Esophagus squamous epithelium (tissue), 5 donors: Measurements from ENCODE around the gene EPHA8. TPM values are rescaled to one million over a fixed set of nuclear protein-coding genes. Genes with fewer than 3 reads are reported as not detected.
A peak's percentile ranks its signal among the peaks of the same experiment; 100 is the strongest.

Source experiments
- DNase-seq: peaks from one replicate; lab custom pipeline; 2025; lab: John Stamatoyannopoulos, UW
- H3K27ac ChIP-seq, 4 donors: fragments of 200-600 bp; sonication (generic); one replicate each; pipeline ENCODE4 v1.5.1; 2016 to 2019; ENCODE audit warnings: mild to moderate bottlenecking in 1 of 4
- H3K27me3 ChIP-seq, 4 donors: fragments of 200-600 bp; sonication (generic); 1 replicate in 3 of 4; 2 replicates in 1 of 4; pipeline versions ENCODE4 v1.5.1 to v1.6.0; 2017 to 2021; ENCODE audit warnings: antibody characterized with exemption in 1 of 4
- H3K36me3 ChIP-seq, 3 donors: fragments of 200-600 bp; sonication (generic); one replicate each; pipeline ENCODE4 v1.5.1; 2016 to 2019
- H3K4me1 ChIP-seq, 3 donors: fragments of 200-600 bp; sonication (generic); one replicate each; pipeline ENCODE4 v1.5.1; 2017 to 2019
- H3K4me3 ChIP-seq, 4 donors: fragments of 200-600 bp; sonication (generic); 1 replicate in 3 of 4; 2 replicates in 1 of 4; pipeline ENCODE4 v1.5.1; 2016 to 2019; ENCODE audit warnings: mild to moderate bottlenecking in 2 of 4, moderate library complexity in 1 of 4
- H3K9me3 ChIP-seq, 3 donors: fragments of 200-600 bp; sonication (generic); one replicate each; pipeline ENCODE4 v1.5.1; 2016 to 2019
- CTCF ChIP-seq, 6 experiments: fragments of 450-650 bp in 4 of 6; fragments of 200-600 bp in 2 of 6; sonication (generic) in 2 of 6; IDR thresholded peaks; one replicate each; pipeline ENCODE4 v1.5.1; 2016 to 2019; ENCODE audit warnings: antibody characterized with exemption in 6 of 6, mild to moderate bottlenecking in 4 of 6, moderate library complexity in 4 of 6
- POLR2A ChIP-seq, 4 donors: fragments of 450-650 bp; IDR thresholded peaks; one replicate each; pipeline ENCODE4 v1.6.1; 2017; ENCODE audit warnings: antibody characterized with exemption in 4 of 4, mild to moderate bottlenecking in 4 of 4, moderate library complexity in 3 of 4
- WGBS, 2 donors: methylation state at CpG; one replicate each; pipeline ENCODE4 v1.1.5; 2018; 5-methylcytosine and 5-hydroxymethylcytosine counted together
- intact Hi-C: fragments of 100-400 bp; cut with DNase I; formaldehyde crosslinking; loops from one replicate; pipeline ENCODE4 v1.15.0; 2022
- total RNA-seq, 4 donors: library from RNA; depleted of rRNA; stranded (reverse); fragments of >200 nt; gene quantifications; one replicate each; pipeline ENCODE4 v1.1.0, GENCODE V29; 2016
- donor health status: DM: yes; HTN: yes; CAD: no.

Gene EPHA8
- total RNA-seq, 4 donors from 2014 or later: 0.19 to 0.44 TPM; not detected in 2

GRCh38 chr1:22557341-22557950 is 5.8 kb upstream of the EPHA8 start:
- H3K27ac ChIP-seq: peak overlapping the region in 2 of 4 donors; percentile 21 to 25
- no peak for DNase-seq
- intact Hi-C loops: no loop called here
- H3K9me3 ChIP-seq: no peaks in the 10 kb centered on the region
- WGBS, 2 donors: 12 to 15% methylated on average over 5 of the region's 5 CpGs
- H3K4me1 ChIP-seq: peaks cover 3 to 32% (median 9%) of the 10 kb centered on the region in 3 donors
- TF ChIP-seq CTCF (IDR thresholded peaks at IDR 0.05) (no peak), POLR2A (IDR thresholded peaks at IDR 0.05) (no peak)
- H3K4me3 ChIP-seq: no peak overlapping the region
- peaks cover 0 to 96% (median under 1%) of the 10 kb centered on the region in 4 donors for H3K27me3 ChIP-seq
- H3K36me3 ChIP-seq: no peaks in the 10 kb centered on the region

GRCh38 chr1:22563671-22564602 is 648 bp downstream of the EPHA8 start:
- intact Hi-C loops: no loop called here
- Histone ChIP-seq H3K4me1 (peaks cover 0 to 5% (median 0%) of the 10 kb centered on the region in 3 donors), H3K4me3 (peak overlapping the region in 1 of 4 donors; percentile 38), H3K27ac (no peak overlapping the region), H3K9me3 (no peaks in the 10 kb centered on the region), H3K27me3 (peaks cover 0 to 99% (median 9%) of the 10 kb centered on the region in 4 donors), H3K36me3 (no peaks in the 10 kb centered on the region)
- WGBS, 2 donors: 13 to 19% methylated on average over 19 to 21 of the region's 57 CpGs
- DNase-seq: no peak
- no peak for TF ChIP-seq POLR2A (IDR thresholded peaks at IDR 0.05)
- no peak for TF ChIP-seq CTCF (IDR thresholded peaks at IDR 0.05)

- H3K4me3 ChIP-seq: no peak overlapping the region
- peaks cover 0 to 5% (median 0%) of the 10 kb centered on the region in 3 donors for H3K4me1 ChIP-seq
- TF ChIP-seq POLR2A (IDR thresholded peaks at IDR 0.05) (no peak), CTCF (IDR thresholded peaks at IDR 0.05) (no peak)
- 70 to 85% methylated on average over 4 to 12 of the region's 14 CpGs for WGBS, 2 donors
- no peaks in the 10 kb centered on the region for H3K36me3 ChIP-seq
- H3K27me3 ChIP-seq: peaks cover 0 to 97% (median 9%) of the 10 kb centered on the region in 4 donors
- H3K27ac ChIP-seq: no peak overlapping the region
- intact Hi-C loops: no loop called here
- H3K9me3 ChIP-seq: no peaks in the 10 kb centered on the region
- DNase-seq: no peak
Observed at GRCh38 chr1:22566161-22566560, 2.9 kb downstream of the EPHA8 start.

GRCh38 chr1:22567197-22567596 is 3.9 kb downstream of the EPHA8 start:
- Histone ChIP-seq H3K27me3 (peaks cover 0 to 97% (median 9%) of the 10 kb centered on the region in 4 donors), H3K4me3 (no peak overlapping the region), H3K27ac (no peak overlapping the region), H3K36me3 (no peaks in the 10 kb centered on the region), H3K4me1 (peaks cover 0 to 5% (median 0%) of the 10 kb centered on the region in 3 donors), H3K9me3 (no peaks in the 10 kb centered on the region)
- 40 to 52% methylated on average over 1 to 4 of the region's 14 CpGs for WGBS, 2 donors
- intact Hi-C loops: no loop called here
- no peak for DNase-seq
- TF ChIP-seq CTCF (IDR thresholded peaks at IDR 0.05): no peak
- no peak for TF ChIP-seq POLR2A (IDR thresholded peaks at IDR 0.05)

- Histone ChIP-seq H3K9me3 (no peaks in the 10 kb centered on the region), H3K4me3 (no peak overlapping the region), H3K27me3 (peaks cover 0 to 97% (median 7%) of the 10 kb centered on the region in 4 donors), H3K4me1 (peaks cover 0 to 2% (median 0%) of the 10 kb centered on the region in 3 donors), H3K36me3 (no peaks in the 10 kb centered on the region), H3K27ac (no peak overlapping the region)
- WGBS, 2 donors: 69 to 76% methylated on average over 5 of the region's 6 CpGs
- no peak for TF ChIP-seq CTCF (IDR thresholded peaks at IDR 0.05)
- intact Hi-C loops: no loop called here
- DNase-seq: no peak
Observed at GRCh38 chr1:22567994-22568393, 4.7 kb downstream of the EPHA8 start.
